Loucy (cell line): ENCODE measurements around the gene WAC.

Source experiments
- CTCF ChIP-seq: fragments of 200-600 bp; sonication (generic); conservative IDR thresholded peaks from 2 replicates; pipeline ENCODE4 v1.5.1; 2014; ENCODE audit warnings: mild to moderate bottlenecking, antibody characterized with exemption, low read length
- EZH2phosphoT487 ChIP-seq: fragments of 200-600 bp; IDR thresholded peaks from 2 replicates; pipeline ENCODE4 v1.6.1; 2018; ENCODE audit warnings: antibody characterized with exemption, mild to moderate bottlenecking, moderate library complexity, borderline replicate concordance

- TF ChIP-seq CTCF (no peak), EZH2phosphoT487 (no peak)
Observed at GRCh38 chr10:28558923-28559508, 26.1 kb downstream of the WAC start.
